D341Med (cell line): ENCODE measurements around the gene RAX.
"Not testable (repeated sequence)": the region's sequence is repeated elsewhere in the genome, so short reads cannot be mapped to it uniquely, and the experiment has no call there.

Experiments used
- DNase-seq: peaks from one replicate; pipeline ENCODE4 v3.0.0; 2012; ENCODE audit warnings: low spot score

Gene RAX

DNA sequence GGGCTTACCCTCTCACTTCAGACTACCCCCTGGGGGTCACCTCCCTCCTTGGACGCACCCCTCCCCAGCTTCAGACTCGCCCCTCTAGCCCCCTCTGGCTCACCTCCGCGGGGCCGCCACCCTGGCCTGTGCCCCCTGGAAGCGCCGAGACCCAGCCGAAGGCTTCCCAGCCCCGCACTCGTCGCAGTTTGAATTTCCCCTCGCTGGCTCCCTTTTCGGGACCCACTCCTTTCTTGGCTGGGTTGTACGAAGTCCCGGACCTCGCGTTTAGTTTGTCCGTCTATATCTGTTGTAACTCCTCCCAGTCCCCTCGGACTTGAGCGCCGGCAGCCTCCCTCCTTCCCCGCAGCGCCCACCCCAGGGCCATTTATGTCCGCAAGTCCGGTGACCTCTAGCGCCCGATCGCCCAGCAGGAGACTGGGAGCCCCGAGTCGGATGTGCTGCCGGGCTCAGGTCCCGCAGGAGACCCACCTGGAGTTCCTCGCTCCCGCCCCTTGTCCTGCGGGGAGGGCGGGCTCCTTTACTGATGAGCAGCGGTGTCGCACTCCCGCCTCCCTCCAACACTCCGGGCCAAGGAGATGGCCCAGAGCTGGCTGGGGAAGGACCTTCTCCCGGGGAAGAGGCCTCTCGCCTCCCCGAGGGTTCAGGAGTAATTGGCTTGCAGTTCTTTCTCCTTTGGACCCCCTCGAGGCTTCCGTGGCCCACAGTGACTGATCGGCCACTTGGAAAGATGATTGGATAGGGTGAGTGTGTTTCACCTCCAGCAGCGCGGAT is 692 bp upstream of the RAX start:
- DNase-seq, result no peak

DNA sequence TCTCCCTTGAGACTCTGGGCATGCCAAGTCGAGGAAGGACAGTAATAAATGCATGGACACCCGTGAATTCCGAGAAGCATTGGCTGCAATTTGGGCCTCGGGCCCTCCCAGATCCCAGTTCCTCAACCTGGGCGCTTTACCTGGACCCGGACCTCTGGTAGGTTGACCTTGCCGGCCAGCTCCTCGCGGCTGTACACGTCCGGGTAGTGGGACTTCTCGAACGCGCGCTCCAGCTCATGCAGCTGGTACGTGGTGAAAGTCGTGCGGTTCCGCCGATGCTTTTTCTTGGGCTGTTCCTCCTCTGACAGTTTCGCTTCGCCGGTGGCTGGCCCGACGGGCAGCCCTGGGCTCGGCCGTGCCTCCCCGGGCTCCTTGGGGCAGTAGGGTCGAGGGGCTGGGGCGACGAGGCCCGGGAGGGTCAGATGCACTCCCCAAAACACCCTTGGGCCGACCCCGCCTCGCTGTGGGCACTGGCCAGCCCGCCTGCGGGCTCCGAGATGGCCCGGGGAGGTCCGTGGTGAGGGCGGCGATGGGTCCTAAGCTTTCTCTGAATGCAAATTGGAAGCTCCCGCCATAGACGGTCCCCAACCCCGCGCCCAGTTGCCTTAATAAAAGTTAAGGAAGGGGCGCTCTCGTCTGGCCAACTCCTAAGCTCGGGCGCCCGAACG is 899 bp downstream of the RAX start:
- DNase-seq, result no peak

DNA sequence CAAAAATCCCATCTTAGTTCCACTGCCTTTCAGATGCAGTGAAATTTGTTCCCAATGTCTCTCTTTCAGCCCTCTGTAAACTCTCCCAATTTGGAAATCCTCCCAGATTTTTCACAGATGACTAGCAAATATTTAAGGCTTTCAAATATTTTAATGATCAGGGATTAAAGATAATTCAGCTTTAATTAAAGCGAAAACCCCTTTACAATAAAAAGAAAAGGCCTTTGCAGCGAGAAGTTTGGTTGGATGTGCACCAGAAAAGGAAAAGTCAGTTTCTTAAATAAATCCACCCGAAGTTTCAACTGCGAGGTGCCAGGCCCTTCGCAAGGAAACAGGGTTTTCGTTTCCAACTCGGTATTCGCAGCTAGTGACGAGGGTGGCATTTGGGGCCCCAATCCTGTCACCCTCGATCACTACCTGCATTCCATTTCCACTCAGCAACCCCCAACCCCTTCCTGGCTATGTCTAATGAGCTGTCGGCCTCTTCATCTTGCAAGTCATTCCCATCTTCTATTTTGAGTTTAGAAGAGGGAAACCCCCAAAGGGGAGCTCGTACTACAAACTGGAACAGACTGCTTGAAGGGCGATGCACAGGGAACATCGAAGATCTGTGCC is 1.5 kb downstream of the RAX start:
- no peak for DNase-seq

DNA sequence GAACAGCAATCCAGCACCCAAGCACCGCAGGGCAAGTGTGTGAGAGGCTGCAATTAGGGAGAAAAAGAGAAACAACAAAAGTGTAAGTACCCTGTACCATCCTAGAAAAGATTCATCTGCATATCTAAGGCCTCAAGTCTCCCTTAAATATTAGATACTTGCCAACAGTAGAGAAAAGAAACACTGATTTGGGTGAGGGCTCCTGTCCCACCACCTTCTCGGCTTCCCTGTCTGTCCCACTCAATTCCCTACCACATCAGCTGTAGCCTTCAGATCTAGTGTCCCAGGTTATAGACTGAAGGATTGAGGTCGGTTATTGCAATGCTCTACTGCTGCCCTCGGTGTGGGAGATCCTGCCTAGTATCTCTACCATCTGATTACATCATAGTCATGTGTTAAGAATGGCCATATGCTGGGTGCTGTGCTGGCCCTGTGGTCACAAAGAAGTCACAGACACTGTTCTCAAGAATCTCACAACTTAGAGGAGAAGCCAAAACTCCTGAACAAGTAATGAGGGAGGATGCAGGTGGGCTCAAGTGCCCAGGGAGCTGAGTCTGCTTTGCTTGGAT is 2.5 kb downstream of the RAX start:
- no peak for DNase-seq

DNA sequence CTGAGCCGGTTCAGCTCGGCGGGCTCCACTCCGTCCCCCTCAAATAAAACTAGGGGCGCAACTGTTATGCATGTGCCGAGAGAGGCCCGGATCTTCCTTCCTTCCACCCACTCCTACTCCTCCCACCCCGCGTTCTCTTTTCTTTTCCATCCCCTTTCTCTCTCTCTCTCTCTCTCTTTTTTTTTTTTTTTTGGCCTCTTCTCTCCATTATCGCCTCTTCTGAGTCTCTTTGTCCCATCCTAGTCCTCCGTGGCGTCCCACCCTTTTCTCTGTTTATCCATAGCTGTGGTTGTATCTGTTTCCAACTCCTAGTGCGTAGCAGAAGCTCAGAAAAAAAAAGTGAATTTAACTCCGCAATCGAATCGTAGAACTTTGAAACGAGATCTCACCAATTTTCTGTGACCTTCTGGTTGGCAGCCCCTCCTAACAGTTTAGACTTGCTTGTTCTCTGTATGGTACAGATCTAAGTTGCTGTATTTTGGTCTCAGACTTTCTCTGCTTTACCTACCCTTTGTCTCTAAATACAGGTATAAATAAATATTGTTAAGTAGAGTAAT is 3.6 kb downstream of the RAX start:
- no peak for DNase-seq

DNA sequence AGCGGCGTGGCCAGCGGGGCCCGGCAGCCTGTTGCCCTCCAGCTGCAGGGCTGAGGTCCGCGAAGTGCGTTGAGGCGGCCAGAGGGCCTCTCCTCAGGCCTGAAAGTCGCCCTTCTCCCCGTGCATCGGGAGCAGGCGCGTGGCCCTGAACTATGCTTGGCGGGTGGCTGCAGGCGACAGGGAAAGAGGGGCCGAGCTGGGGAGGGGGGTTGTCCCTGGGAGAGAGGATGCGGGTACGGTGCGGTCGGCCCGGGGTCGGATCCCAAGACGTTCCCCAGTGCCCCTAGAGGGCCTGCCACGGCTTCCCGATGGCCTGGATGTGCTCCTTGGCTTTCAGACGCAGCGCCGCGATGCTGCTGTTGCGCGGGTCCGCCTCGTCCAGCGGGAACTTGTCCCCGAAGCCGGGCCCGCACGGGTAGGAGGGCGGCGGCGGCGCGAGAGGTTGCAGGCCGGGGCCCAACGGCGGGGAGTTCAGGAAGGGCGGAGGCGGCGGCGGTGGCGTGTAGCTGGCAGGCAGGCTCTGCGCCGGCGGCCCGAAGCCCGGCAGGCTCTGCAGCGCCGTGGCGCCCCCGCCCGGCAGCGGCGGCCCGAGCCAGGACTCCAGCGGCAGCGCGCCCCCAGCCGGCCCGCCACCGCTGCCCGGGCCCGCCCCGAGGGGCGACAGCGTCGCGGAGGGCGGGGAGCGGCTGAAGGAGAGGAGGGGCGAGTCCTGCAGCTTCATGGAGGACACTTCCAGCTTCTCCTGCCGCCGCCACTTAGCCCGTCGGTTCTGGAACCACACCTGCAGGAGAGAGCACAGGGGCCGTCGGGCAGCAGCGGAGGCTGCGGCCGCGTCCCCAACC is 4.3 kb downstream of the RAX start:
- peak; percentile 94 for DNase-seq

DNA sequence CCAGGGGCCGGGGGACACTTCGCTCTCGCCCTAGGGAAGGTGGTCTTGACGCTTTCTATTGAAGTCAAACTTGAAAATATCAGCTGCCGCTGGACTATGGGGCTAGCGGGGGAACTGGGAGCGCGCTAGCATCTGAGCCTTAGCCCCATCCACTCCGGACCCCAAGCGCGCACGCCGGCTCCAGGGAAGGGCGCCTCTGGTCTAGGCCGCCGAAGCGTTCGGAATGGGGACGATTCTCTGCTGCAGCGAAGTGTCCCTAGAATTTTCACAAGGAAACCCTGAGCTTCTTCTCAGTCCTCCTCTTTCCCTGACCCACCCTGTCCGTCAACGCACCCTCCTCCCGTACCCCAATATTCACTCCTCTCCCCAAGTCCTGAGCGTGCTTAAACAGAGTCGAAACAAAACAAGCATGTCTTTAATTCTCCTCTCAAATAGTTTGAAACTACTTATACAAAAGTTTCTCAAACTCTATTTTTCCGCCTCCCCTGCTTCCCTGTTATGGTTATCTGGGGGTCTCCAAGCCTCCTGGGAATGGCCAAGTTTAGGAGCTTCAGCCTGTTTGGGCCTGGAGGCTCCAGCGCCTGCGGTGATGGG is 5.0 kb downstream of the RAX start:
- no peak for DNase-seq

DNA sequence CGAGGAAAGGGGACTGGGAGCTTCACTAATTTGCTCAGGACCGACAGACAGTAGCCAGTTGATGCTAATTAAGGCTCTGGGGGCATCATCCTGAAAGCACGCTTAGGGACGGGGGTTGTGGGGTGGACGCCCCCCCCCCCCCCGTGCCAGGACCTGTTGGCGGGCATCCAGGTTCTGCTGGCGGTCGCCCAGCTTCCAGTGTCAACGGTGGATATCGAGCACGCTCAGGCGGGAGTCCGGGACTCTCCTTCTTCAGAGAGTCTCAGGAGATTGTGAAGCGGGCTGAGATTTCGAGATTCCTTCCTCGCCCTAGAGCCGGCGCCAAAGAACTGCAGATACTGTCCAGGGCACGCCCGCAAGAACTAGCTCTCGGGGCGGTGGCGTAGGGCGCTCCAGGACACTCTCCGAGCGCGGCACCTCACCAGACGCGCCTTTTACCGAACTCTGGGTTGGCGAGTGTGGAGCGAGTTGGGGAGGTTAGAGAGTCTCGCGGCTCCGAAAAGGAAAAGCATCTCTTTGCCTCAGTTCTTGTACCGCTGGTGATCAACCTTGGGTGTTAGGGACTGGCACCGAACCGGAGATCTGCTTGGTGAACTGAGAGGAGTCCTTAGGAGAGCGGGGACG is 5.6 kb downstream of the RAX start:
- peak; percentile 67 for DNase-seq

DNA sequence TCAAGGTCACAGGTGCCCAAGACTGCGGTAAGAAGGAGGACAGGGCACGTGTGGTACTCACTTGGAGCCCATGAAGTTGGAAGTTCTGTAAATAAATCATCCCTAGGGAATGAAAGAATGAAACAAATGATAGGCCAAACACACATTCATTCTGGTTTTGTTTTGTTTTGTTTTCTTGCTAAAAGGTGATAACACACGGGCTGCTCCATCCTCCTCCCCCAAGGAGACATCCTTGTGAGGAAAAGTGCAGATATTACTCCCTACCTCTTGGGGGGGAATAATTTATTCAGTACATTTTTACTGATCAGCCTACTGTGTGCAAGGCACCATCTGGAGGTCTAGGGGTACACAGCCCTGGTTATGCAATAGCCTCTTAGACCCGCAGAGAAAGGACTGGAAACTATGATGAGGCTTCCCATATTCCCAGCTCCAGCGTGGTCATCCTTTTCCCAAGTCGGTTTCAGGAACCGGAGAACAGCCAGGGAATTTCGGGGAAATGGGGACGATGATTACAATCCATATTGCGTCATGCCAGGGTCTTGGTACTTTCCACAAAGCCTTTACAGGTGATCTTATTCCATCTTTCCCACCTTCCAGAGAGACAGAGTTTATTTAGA is 6.3 kb downstream of the RAX start:
- DNase-seq, result no peak

DNA sequence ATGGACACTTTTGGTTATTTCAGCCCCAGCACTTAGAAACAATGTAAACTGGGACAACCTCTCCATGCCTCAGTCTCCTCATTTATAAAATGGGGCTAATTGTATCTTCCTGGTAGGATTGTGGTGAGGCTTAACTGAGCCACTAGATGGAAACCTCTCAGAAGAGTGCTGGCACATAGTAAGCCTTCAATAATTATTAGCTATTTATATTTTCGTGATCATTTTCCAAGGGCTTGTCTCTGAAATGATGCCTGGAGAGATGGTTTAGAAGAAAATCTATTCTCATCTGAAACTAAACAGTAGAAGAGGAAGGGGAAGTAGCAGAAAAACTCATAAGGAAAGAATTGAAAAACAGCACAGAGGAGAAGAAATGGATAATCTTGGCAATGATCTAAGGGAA is 6.8 kb downstream of the RAX start:
- no peak for DNase-seq

DNA sequence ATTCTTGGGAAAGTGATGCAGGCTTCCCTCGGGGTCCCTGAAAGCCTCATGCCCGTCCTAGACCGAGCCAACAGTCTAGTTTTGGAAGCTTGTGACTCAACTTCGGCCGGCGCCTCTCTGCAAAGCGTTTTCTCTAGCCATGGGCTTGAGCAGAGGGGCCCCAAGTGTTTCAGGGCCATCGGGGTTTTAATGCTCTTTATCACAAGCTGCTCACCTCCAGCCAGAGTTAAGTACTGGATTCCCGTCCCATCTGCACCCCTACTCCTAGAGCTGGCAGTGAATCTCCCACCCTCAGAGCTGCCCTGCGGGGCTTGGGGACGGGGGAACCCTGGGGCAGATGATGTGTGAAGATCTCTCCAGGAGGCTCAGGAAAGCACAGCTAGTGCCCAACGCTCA is 7.3 kb downstream of the RAX start:
- DNase-seq, result no peak

DNA sequence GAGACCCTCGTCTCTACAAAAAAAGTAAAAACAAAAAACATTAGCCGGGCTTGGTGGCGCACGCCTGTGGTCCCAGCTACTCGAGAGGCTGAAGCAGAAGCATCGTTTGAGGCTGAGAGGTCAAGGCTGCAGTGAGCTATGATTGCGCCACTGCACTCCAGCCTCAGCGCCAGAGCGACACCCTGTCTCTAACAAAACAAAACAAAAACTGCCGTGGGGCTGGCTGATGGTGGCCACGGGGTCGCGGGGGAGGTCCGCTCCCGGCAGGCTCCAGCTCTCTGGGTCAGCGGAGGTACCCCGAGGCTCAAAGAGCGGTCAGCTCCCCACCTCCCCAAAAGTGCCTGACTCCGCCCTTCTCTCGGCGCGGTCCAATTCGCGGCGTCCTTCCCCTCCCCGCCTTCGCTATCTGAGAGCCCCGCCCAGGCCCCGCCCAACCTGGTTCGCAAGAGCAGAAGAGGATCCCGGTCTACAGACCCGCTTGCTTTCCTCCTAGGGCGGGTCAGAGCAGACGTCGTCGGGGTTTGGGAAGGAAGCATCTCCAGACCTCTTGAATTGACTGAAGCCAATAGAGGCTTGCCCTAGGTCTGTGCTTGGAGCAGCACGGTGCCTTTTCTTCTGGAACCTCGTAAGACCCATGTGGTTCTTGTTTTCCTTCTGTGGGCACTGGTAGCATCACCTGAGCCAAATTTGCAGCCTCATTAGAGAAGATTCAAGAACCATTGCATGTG is 7.8 kb downstream of the RAX start:
- DNase-seq, result peak; percentile 71

DNA sequence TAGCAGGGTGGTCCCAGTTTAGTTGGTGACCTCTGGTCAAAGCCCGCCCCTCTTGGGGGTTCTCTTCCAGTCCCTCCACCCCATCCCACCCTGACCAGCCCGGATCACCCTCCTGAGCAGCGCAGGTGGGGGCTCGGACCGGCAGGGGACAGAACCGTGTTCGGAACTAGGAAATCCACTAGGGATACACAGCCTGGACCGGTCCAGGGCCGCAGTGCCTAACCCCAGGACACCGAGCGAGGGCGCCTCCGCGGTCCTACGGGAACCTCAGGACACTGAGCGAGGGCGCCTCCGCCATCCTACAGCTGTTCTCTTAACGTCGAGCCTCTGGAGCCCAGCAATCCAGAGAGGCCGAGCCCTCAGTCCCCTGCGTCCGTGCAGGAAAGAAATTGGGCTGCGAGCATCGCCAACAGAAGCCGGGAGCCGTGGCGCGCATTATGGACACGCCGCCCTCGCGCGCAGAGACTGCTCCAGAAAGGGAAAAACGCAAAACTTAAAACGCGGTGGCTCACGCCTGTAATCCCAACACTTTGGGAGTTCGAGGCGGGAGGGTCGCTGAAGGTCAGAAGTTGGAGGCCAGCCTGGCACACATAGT is 8.5 kb downstream of the RAX start:
- no peak for DNase-seq

DNA sequence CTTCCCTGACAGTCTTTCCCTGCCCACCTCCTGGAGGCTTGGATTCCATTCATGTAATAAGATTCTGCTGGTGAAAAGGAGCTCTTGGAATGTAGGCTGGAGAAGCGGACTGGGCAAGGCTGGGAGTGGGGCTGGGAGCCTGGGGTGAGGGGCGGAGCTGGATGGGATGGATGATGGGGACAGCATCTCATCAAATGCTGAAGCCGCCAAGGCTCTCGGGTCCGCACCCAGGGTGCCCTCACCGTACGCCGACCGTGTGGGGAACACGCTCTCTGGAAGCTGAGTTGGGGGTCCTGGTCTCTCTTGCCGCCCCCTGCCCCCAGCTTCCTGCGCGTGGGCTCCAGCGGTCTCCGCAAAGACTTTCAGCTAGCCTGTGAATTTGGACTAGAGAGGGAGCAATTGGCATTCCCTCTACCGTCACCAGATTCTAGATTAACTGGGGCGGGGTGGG is 9.1 kb downstream of the RAX start:
- no peak for DNase-seq

DNA sequence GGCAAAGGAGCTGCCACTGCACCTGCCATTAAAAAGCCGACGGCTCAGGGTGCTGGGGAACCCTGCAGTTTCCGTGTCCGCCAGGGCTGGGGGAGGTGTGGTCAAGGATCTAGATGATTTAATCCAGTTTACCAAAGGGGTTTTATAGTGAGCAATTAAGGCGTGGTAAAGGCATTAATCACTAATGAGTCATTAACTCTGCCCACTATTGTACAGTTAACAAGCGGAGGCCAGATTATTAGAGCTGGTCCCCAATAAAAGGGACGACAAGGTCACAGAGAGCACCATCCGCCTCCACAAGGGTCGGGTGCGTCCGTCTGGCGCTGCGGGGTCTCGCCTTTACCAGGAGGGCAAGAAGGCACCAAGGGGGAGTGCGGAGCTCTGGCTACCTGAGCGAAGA is 9.6 kb downstream of the RAX start:
- DNase-seq, result no peak

DNA sequence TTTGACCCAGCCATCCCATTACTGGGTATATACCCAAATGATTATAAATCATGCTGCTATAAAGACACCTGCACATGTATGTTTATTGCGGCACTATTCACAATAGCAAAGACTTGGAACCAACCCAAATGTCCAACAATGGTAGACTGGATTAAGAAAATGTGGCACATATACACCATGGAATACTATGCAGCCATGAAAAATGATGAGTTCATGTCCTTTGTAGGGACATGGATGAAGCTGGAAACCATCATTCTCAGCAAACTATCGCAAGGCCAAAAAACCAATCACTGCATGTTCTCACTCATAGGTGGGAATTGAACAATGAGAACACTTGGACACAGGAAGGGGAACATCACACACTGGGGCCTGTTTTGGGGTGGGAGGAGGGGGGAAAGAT is 11.0 kb downstream of the RAX start:
- DNase-seq, result not testable (repeated sequence)

DNA sequence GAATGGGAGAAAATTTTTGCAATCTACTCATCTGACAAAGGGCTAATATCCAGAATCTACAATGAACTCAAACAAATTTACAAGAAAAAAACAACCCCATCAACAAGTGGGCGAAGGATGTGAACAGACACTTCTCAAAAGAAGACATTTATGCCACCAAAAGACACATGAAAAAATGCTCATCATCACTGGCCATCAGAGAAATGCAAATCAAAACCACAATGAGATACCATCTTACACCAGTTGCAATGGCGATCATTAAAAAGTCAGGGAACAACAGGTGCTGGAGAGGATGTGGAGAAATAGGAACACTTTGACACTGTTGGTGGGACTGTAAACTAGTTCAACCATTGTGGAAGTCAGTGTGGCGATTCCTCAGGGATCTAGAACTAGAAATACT is 11.4 kb downstream of the RAX start:
- DNase-seq, result not testable (repeated sequence)

DNA sequence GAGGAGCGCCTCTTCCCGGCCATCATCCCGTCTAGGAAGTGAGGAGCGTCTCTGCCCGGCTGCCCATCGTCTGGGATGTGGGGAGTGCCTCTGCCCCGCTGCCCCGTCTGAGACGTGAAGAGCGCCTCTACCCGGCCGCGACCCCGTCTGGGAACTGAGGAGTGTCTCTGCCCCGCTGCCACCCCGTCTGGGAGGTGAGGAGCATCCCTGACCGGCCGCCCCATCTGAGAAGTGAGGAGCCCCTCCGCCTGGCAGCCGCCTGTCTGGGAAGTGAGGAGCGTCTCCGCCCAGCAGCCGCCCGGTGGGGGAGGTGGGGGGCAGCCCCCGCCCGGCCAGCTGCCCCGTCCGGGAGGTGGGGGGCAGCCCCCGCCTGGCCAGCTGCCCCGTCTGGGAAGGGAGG is 17.8 kb downstream of the RAX start:
- not testable (repeated sequence) for DNase-seq

DNA sequence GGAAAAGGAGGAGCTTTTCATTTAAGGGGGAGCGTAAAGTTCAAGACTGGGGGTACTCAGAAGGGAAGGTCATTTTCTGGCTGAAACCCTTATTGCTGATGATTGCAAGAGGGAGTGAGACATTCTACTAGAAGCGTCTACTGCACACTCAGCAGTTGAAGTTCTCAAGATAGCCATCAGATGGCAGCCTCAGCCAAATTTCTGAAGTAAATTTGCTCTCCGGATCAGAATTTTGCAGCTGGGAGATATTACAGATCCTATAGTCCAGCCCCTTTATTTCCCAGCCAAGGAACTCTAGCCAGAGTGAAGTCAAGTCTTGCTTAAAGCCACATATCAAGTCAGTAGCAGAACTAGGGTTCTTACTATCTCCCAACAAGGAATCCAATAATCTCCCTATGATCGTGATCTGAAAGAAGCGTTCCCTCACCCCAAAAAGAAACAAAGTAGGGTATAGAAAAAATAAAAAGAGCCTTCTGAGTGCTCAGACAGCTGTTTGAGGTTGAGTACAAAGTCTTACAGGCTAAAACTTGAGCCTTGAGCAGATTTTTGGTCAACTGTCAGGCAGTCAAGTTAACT is 24.0 kb downstream of the RAX start:
- peak; percentile 77 for DNase-seq
